HG02642 (cell line): ENCODE data around the gene ADAMTS19.

Source experiments
- ATAC-seq: cut with Tn5 transposase; IDR thresholded peaks from one replicate; pipeline ENCODE4 v1.9.1; 2021; ENCODE audit warnings: mild to moderate bottlenecking; ENCODE audit not compliant: unreplicated experiment, poor library complexity

Gene ADAMTS19

DNA sequence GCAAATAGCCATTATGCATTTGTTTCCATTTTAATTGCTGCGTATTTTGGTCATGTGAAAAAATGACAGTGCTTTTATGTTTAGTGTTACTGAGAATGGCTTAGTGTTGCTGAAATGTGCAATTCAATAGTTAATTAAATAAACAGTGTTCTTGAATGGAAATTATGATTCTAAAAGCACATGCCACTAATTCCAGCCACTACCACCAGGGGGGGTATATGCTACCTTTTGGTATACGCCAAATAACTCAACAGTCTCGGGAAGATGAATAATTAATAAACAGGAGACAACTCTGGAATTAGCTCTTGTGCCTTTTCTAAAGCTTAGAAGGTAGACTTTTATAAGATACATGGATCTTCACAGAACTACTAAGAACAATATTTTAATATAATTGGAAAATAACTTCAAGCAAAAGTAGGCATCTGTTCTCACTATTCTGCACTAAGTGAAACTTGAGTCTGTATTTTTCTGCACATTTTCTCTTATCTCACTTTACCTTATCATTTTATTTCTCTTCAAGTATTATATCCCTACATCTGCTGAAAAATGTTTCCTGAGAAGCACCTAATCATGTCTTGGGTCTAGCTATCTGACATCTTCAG, 204.3 kb downstream of the ADAMTS19 start:
- peak; percentile 72 for ATAC-seq

DNA sequence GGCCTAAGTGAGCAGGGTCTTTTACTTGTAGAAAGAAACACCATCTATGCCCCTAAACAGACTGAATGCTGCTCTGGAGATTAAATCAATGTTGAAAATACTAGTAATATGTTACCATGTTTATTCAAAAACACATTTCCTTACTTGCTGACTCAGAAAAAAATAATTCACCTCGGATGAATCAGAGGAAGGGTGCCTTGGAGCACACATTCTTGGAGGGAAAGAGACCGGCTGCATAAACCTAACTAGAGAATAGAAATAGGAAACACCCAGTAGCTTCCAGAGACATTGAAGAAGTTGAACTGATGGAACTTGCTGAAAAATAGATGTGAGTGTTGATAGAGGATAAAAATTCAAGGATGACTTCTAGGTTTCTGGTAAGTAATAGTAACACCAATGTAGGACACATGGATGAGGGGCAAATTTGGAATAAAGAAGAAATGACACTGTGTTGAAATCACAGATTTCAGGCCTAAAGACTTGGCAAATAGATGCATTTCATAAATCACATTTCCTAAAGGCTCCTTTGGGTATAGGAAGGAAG, 210.9 kb downstream of the ADAMTS19 start:
- no peak for ATAC-seq

DNA sequence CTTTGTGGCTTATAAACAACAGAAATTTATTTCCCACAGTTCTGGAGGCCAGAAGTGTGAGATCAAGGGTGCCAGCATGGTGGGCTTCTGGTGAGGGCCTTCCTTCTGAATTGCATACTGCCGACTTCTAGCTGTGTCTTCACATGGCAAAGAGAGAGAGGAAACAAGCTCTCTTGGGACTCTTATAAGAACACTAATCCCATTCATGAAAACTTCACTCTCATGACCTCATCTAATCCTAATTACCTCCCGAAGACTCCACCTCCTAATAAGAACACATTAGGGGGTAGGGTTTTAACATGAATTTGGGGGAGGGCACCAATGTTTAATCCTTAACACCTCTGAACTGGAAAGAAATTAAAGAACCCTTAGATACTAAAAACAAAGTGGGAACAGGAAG, 211.9 kb downstream of the ADAMTS19 start:
- ATAC-seq, result no peak

DNA sequence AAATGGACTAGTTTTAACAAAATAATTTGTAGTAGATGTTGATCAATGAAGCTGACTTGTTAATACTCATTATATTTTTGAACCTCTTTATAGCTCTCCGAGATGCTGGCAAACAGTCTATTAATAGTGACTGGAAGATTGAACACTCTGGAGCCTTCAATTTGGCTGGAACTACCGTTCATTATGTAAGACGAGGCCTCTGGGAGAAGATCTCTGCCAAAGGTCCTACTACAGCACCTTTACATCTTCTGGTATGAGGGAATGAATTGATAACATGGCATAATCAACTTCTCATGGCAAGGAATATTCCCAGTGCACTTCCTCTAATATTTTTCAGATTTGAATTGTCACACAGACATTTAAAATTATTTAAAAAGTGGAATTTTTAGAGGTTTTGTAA, 219.6 kb downstream of the ADAMTS19 start:
- no peak for ATAC-seq

DNA sequence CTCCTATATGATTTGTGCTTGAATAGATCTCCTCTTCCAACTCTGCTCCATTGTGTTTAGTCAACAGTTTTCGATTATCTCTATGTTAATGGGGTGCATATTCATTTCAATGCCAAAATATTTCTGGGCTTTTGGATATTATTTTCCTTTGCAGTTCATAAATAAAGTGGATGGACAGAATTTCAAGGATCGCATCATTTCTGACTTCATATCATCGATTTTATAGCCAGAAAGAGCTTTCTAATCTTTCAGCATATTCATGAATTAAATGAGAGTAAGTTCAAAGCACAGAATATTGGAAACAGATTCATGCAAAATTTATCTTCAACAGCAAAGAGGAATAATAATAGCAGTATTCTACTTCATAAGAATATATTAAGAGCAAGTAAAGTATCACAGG, 227.8 kb downstream of the ADAMTS19 start:
- ATAC-seq, result no peak

DNA sequence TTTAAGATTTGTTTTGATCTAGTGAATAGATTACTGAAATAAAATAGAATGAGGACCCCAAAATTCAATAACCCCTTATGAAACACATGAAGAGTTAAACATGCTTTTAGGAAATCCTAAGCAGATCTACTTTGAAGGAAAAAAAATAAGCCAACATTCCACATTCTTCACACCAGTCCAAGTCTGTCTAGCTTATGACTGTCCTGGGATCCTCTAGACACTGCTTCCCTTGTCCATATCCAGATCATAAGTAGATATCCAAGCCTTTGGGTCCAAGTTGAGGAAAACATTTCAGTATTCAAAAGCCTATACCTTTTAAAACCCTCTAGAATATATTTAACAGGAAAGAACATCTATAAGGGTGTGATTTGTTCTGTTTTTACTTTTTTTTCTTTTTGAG, 228.9 kb downstream of the ADAMTS19 start:
- ATAC-seq, result no peak

DNA sequence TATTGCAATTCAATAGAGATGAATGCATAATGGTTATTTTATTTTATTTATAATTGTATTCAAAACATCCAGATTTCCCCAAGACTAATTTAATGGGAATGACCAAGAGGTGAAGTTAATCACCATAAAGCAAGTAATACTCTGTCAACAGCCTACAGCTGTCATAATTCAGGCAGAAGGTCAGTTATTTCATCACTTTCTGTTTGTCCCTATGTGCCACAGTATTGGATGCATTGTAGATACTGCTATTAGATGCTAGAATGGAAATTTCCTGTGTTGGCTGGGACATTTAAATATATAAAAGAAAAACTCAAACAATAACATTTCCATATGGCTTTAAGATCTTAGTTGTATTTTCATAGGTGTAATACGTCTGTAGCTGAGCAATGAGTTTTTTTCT, 231.1 kb downstream of the ADAMTS19 start:
- ATAC-seq, result no peak

DNA sequence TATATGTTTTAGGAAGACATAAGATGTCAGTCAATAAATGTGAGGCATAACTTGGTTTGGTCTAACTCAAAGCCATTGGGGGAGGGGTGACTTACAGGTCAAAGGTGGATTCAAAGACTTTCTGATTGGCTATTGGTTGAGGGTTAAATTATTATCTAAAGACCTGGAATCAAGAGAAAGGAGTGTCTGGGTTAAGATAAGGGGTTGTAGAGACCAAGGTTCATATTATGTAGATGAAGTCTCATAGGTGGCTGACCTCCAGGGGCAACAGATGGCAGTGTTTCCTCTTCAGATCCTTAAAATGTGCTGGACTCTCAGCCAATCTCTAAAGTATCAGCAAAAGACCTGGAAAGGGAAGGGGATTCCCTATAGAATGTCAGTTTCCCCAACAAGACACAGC, 236.5 kb downstream of the ADAMTS19 start:
- no peak for ATAC-seq

DNA sequence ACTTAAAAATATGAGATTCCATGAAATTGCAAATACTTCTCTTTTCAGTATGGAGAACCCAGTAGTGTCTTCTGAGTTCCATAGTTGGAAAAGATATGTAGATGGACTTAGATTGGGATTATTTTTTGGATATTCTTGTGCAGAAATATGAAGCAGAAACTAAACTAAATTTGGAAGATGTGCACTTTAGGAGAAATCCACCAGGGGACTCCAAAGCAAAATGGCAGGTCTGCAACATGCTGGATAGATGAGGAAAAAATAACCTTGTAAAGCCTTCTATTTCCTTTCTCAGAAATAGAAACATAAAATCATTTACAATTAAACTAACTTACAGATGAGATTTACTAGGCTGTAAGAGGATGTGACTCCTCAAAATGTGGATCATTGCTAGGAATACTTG, 238.6 kb downstream of the ADAMTS19 start:
- no peak for ATAC-seq

DNA sequence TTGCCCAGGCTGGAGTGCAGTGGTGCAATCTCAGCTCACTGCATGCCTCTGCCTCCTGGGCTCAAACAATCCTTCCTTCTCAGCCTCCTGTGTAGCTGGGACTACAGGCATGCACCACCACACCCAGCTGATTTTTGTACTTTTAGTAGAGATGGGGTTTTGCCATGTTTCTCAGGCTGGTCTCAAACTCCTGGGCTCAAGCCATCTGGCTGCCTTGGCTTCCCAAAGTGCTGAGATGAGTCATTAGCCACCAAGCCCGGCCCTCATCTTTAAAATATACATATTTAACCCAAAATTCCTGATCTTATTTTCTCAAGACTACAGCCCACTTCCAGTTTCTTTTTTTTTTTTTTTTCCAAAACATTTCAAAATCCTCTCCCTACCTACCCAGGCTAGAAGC, 256.1 kb downstream of the ADAMTS19 start:
- no peak for ATAC-seq

DNA sequence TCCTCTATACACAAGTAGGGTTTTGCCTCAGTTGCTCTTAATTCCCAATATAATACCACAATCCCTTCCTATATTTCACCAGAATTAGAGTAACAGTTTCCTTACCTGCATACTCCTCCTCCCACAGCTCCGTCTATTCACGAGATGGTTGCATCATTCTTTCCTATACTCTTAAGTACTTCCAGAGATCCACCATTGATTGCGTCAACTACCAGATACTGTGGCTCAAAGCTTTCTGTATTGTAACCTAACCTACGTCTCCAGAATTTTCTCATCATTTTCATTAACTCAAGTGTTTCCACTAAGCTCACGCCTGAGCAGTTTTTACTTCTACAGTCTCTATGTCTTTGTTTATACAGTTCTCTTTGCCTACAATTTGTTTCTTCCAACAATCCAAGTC, 256.6 kb downstream of the ADAMTS19 start:
- ATAC-seq, result no peak

DNA sequence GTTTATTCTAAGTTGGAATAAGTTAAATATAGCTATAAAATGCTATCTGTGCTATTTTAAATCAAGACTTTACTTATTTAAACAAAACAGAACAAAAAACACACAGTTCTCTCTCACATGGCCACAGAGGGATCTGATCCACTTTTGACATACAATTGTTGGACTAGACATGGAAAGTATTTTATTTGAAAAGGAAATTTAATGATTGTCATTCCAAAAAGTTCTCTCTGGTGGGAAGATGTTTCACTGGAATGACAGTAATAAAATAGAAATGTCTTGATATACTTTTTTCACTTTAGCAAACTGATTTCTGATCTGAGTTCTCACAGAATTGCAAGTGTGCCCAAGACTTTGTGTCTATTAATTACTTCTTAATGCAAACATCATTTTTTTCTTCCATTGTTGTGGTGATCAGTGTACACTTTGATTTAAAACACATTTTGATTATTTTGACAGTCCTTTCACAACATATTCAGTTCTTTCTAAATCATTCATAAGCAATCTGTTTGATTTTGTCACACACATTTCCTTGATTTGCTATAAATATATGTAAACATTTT, 257.7 kb downstream of the ADAMTS19 start:
- ATAC-seq, result no peak

DNA sequence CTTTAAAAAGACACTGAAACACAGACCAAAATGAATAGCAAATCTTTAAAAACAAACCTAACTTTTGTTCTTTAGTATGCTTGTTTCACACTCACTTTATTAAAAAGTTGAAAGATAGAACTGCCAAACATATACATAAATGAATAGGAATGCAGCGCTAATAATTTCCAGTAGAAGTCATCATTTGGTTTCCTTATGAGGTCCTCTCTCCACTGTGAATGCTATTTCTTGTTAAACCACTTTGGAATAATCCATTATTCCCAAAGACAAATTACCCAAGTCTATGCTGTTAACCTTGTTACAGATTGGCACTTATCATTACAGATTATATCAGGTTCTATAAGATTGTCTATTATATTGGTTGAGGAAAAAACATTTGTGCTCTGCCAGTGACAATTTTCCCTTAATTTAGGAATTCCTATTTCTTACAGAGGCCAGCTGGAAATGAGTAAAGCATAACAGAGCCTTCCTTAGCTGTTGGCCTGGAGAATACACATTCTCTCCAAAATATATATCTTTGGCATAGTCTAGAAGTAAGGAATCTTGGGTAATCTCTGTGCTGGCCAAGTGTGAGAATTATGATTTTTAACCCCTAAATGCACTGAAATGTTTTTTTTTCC, 258.5 kb downstream of the ADAMTS19 start:
- no peak for ATAC-seq

DNA sequence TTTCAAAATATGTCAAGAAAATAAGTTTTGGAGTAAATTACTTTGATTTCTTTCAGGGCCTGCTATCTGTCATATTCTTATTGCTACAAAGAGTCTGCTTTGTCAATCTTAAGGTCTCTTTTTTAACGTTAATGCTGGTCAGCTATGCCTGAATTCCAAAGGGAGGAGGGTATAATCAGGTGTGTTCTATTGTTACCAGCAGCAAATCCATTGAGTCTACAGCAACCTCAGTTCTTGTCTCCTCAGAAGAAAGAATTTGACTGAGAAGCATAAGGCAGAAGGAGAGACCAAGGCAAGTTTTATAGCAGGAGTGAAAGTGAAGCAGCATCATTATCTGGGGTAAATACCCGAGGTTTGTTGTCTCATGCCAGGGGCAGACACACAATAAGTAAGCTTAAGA, 264.1 kb downstream of the ADAMTS19 start:
- no peak for ATAC-seq

DNA sequence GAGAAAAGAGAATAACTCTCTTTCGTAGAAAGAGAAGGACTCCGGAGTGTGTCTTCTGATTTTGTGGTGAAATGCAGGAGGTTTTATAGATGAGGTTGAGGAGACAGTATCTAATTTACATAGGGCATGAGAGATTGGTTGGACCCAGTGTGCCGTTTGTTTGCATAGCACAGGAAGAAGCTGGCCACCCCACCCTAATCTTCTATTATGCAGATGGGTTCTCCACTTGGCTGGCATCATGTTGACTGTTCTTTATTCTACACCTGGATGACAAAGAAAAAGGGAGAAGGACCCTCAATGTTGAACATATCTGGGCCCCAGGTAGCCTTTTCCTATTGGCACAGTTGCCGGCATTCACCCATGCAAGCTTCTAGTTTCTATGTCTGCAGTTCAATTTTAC, 264.5 kb downstream of the ADAMTS19 start:
- no peak for ATAC-seq

DNA sequence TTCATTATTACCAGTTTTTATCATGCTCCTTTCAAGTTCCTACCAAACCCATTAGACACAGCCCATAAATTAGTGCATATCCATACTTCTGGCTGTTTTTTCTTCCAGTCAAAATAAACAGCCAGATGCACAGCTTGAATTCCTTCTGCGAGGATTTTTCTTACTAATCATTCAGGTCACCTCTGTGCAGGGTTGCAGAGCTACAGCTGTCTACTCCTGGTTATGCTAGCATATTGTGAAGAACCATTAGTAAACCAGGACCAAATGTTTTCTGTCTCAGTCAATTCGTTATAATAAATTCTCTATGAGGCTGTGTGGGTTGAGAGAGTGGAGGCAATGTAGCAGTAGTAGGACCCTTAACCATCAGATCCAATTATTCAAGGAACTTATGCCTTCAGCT, 279.7 kb downstream of the ADAMTS19 start:
- no peak for ATAC-seq

DNA sequence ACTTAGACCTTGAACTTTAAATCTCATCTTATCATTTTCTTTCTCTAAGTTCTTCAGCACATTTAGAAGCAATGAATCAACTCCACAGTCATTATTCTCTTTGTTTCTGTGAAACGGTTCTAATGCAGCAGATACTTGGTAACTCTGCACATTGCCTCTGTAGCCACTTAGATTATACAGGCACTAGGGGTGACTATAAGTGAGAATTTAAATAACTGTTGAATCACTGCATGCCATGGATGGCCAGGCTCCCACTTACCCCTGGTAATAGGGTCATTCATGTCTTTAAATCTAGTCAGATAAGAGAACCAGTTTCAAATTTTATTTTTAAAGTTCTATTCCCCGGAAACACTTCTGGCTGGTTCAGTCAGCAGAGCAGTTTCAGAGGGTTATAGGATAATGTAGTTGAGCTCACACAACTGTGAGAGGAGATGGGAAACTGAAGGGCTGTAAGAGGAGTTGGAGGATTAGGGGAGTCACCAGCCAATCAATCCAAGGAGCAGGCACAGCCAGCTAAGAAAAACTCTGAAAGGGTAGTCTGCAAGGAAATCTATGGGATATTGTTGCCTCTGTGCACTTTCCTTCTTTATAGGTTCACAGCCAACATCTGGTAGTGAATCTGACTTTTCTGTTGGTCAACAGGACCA, 283.6 kb downstream of the ADAMTS19 start:
- ATAC-seq, result no peak

DNA sequence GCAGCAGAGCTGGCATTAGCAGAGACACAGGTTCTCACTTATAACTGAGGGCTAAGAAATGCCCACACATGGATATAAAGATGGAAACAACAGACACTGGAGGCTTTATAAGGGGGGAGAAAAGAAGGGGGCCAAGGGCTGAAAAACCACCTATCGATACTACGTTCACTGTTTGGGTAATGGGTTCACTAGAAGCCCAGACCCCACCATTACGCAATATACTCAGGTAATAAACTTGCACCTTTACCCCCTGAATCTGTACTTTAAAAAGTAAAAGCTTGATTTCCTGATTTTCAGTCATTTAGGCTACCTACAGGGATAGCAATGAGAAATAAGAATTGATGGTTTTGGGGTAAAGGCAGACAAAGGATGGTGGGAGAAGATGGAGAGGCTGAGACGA, 285.9 kb downstream of the ADAMTS19 start:
- ATAC-seq, result no peak

DNA sequence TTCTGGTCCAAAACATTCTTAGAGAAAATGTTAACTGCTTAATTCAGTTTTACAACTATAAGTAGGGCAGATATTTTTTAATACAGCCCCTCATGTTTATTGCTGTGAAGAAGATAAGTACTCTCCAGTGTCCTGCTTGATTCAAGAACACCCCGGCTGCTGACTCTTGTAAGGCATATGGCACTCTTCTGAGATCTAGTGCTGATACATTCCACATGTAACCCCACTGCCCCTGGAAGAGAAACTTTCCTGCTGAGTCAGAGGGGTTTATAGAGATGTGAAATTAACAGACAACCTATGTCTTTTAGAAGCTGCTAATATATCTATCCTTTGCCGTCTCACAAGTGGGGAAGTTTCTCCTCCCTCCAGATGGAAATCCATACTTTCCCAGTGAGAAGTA, 286.8 kb downstream of the ADAMTS19 start:
- no peak for ATAC-seq

DNA sequence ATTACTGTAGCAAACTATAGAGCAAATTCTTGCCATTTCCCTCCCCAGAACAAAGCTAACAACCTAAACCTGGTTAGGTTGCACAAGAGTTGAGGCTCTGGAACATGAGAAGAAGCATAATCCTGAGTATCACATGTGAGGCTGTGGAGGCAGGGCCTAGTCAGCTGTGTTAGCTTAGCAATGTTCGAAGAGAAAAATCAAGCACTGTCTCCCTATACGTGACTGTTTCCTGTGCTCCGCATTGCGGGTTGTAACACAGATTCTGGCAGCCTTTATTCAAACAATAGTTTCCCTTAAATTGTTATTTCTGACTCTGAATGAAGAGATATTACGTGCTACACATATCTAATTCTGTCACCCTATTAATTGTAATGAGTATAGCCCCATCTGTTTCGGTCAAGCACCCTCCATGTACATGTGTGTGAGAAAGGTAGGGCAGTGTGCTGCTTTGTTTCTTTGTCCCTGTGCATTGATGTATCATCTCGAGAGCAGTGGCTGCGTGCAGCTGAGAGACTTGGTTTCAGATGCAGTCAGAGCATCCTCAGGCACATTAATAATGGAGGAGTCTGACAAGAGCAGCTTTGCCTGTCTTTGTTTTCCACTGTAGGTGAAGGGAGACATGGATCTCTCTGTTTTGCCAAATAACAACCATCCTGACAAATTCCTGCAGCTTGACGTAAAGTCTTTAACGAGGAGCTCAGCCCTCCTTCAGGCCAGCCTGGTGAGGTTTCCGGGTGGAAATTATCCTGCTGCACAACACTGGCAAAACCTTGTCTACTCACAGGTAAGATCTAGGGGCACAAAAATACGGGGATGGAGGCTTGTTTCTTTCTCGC, 287.7 kb downstream of the ADAMTS19 start, which contains the start of gene MINAR2:
Gene MINAR2 (plus strand): TSS at position 523 of the 836 bp plus-strand sequence. CDS start 97 bp downstream, at position 620.
- ATAC-seq, result no peak
